Activated CD8-positive, alpha-beta T cell treated with anti-CD3 and anti-CD28 coated beads for 36 hours (primary cell): ENCODE measurements around the gene RMND5B. TPM values are rescaled to one million over a fixed set of nuclear protein-coding genes. Genes with fewer than 3 reads are reported as not detected.
"Not testable (repeated sequence)": the region's sequence is repeated elsewhere in the genome, so short reads cannot be mapped to it uniquely, and the experiment has no call there.

Experiments used
- ATAC-seq: fragments of 200-7000 bp; cut with Tn5 transposase; one replicate; pipeline ENCODE4 v1.10.0; 2021; ENCODE audit warnings: mild to moderate bottlenecking, moderate library complexity
- CTCF ChIA-PET: fragments of 350-600 bp; sonication (Branson Sonifier 250); formaldehyde crosslinking; loops from one replicate; lab custom pipeline; 2021; ENCODE audit warnings: antibody characterized with exemption; lab: Charles Lee
- POLR2A ChIA-PET: fragments of 350-600 bp; sonication (Branson Sonifier 250); formaldehyde crosslinking; loops from one replicate; lab custom pipeline; 2021; ENCODE audit warnings: antibody characterized with exemption; lab: Charles Lee
- DNase-seq: peaks from one replicate; pipeline ENCODE4 v3.0.0-alpha.2; 2020
- H3K27ac Mint-ChIP-seq: one replicate; pipeline ENCODE4 v1.8.0; 2021; ENCODE audit warnings: mild to moderate bottlenecking, mixed read lengths
- H3K27me3 Mint-ChIP-seq: one replicate; pipeline ENCODE4 v1.8.0; 2021; ENCODE audit warnings: mixed read lengths
- H3K36me3 Mint-ChIP-seq: one replicate; pipeline ENCODE4 v1.8.0; 2021; ENCODE audit warnings: low read depth, mixed read lengths
- H3K4me1 Mint-ChIP-seq: one replicate; pipeline ENCODE4 v1.8.0; 2021; ENCODE audit warnings: low read depth, mixed read lengths
- H3K4me3 Mint-ChIP-seq: one replicate; pipeline ENCODE4 v1.8.0; 2021; ENCODE audit warnings: mild to moderate bottlenecking, moderate library complexity, mixed read lengths
- H3K9me3 Mint-ChIP-seq: one replicate; pipeline ENCODE4 v1.8.0; 2021; ENCODE audit warnings: mixed read lengths
- CTCF ChIP-seq: fragments of 200-600 bp; IDR thresholded peaks from one replicate; pipeline ENCODE4 v1.8.0; 2022; ENCODE audit warnings: antibody characterized with exemption, mild to moderate bottlenecking
- intact Hi-C: fragments of 100-400 bp; cut with micrococcal nuclease; formaldehyde crosslinking; loops from one replicate; pipeline ENCODE4 v1.10.0; 2022
- total RNA-seq, 2 experiments: library from RNA; stranded (reverse); gene quantifications; one replicate each; pipeline ENCODE4 v1.2.3, GENCODE V29; 2021

RMND5B gene
- total RNA-seq, 2 experiments from 2014 or later, result 32.9 to 33.4 TPM

- Mint-ChIP-seq H3K36me3 (peaks cover 28% of the 10 kb centered on the region), H3K27me3 (no peaks in the 10 kb centered on the region), H3K9me3 (no peaks in the 10 kb centered on the region), H3K4me1 (peaks cover 26% of the 10 kb centered on the region), H3K4me3 (no peak overlapping the region), H3K27ac (no peak overlapping the region)
- CTCF ChIA-PET, result interaction anchor here (1.3 to 9.1 kb wide), 3 partner anchors 17 to 49 kb away, joined by 4 to 84 read pairs (median 5); no protein-coding TSS in a partner anchor
- no peak for TF ChIP-seq CTCF
- peak; percentile 4 for ATAC-seq
- intact Hi-C loops, result no loop called here
- DNase-seq, result no peak
- POLR2A ChIA-PET, result interaction anchor here (1.1 to 3.3 kb wide), 6 partner anchors 9 to 81 kb away, joined by 3 to 19 read pairs (median 4); partner anchors contain the start of genes HNRNPAB, N4BP3 and NHP2
Observed at GRCh38 chr5:178123094-178123965, 7.5 kb upstream of the RMND5B start.

- no peak for TF ChIP-seq CTCF
- ChIA-PET CTCF (interaction anchor here (0.8 to 9.1 kb wide), 2 partner anchors 23 to 48 kb away, joined by 3 to 84 read pairs; no protein-coding TSS in a partner anchor), POLR2A (interaction anchor here (1.1 to 3.3 kb wide), 6 partner anchors 10 to 80 kb away, joined by 3 to 19 read pairs (median 4); partner anchors contain the start of genes HNRNPAB, N4BP3 and NHP2)
- ATAC-seq, result no peak
- peaks cover 27% of the 10 kb centered on the region for H3K36me3 Mint-ChIP-seq
- no peaks in the 10 kb centered on the region for H3K9me3 Mint-ChIP-seq
- no peaks in the 10 kb centered on the region for H3K27me3 Mint-ChIP-seq
- no peak overlapping the region for H3K27ac Mint-ChIP-seq
- no peak overlapping the region for H3K4me3 Mint-ChIP-seq
- intact Hi-C loops, result no loop called here
- no peak for DNase-seq
- H3K4me1 Mint-ChIP-seq, result peaks cover 26% of the 10 kb centered on the region
Observed at GRCh38 chr5:178123966-178124925, 6.6 kb upstream of the RMND5B start.

GRCh38 chr5:178125253-178125906 lies 5.4 kb upstream of the RMND5B start:
- intact Hi-C loops, result no loop called here
- peaks cover 26% of the 10 kb centered on the region for H3K4me1 Mint-ChIP-seq

GRCh38 chr5:178126556-178126955 lies 4.3 kb upstream of the RMND5B start:
- POLR2A ChIA-PET, result interaction anchor here (0.9 kb wide), 1 partner anchor 23 kb away, joined by 4 read pairs; no protein-coding TSS in a partner anchor

More at GRCh38 chr5:178125253-178125906, 5.4 kb upstream of the RMND5B start:
- Mint-ChIP-seq H3K4me3 (no peak overlapping the region), H3K27ac (no peak overlapping the region), H3K9me3 (no peaks in the 10 kb centered on the region), H3K27me3 (no peaks in the 10 kb centered on the region), H3K36me3 (peaks cover 23% of the 10 kb centered on the region)
- ChIA-PET CTCF (no interaction called here), POLR2A (interaction anchor here (1.3 to 3.3 kb wide), 3 partner anchors 10 to 25 kb away, joined by 3 to 19 read pairs (median 5); partner anchors contain the start of gene N4BP3)
- no peak for TF ChIP-seq CTCF
- DNase-seq, result no peak
- ATAC-seq, result no peak

GRCh38 chr5:178127300-178128009 lies 3.4 kb upstream of the RMND5B start:
- H3K27me3 Mint-ChIP-seq, H3K27ac Mint-ChIP-seq, CTCF ChIA-PET, DNase-seq, intact Hi-C loops, H3K4me3 Mint-ChIP-seq, H3K9me3 Mint-ChIP-seq, ATAC-seq: not testable (repeated sequence)
- Mint-ChIP-seq H3K4me1 (peaks cover 24% of the 10 kb centered on the region), H3K36me3 (peaks cover 14% of the 10 kb centered on the region)
- POLR2A ChIA-PET, result interaction anchor here (0.6 kb wide), 1 partner anchor 19 kb away, joined by 4 read pairs; no protein-coding TSS in a partner anchor

More at GRCh38 chr5:178126556-178126955, 4.3 kb upstream of the RMND5B start:
- Mint-ChIP-seq H3K36me3 (peaks cover 18% of the 10 kb centered on the region), H3K4me1 (peaks cover 18% of the 10 kb centered on the region), H3K9me3 (no peaks in the 10 kb centered on the region), H3K4me3 (no peak overlapping the region), H3K27me3 (no peaks in the 10 kb centered on the region), H3K27ac (no peak overlapping the region)
- CTCF ChIA-PET, result no interaction called here
- intact Hi-C loops, result no loop called here
- DNase-seq (no peak), ATAC-seq (no peak)
- no peak for TF ChIP-seq CTCF
